HepG2 (cell line): ENCODE results near the gene NEURL2. TPM values are rescaled to one million over a fixed set of nuclear protein-coding genes. Genes with fewer than 3 reads are reported as not detected.

Experiments
- CREBL2 ChIP-seq: sonication (generic); formaldehyde crosslinking; IDR thresholded peaks from 2 replicates; pipeline ENCODE4 v1.8.1; 2023; ENCODE audit warnings: missing genetic modification reagents, mild to moderate bottlenecking, borderline replicate concordance
- DZIP1 ChIP-seq: sonication (generic); formaldehyde crosslinking; IDR thresholded peaks from 2 replicates; pipeline ENCODE4 v1.5.0; 2020; ENCODE audit warnings: mild to moderate bottlenecking, missing genetic modification reagents
- ELF3 ChIP-seq: IDR thresholded peaks from 2 replicates; pipeline ENCODE4 v1.6.1; 2016; ENCODE audit warnings: missing genetic modification reagents, missing compliant biosample characterization
- ETS1 ChIP-seq: sonication (generic); formaldehyde crosslinking; IDR thresholded peaks from 2 replicates; pipeline ENCODE4 v1.4.0; 2020; ENCODE audit warnings: missing genetic modification reagents
- FOXO4 ChIP-seq: sonication (generic); formaldehyde crosslinking; conservative IDR thresholded peaks from 2 replicates; pipeline ENCODE4 v1.8.1; 2023; ENCODE audit warnings: missing genetic modification reagents
- JUNB ChIP-seq: sonication (generic); formaldehyde crosslinking; IDR thresholded peaks from 2 replicates; pipeline ENCODE4 v1.8.0; 2022; ENCODE audit warnings: missing genetic modification reagents, mild to moderate bottlenecking, borderline replicate concordance
- KLF12 ChIP-seq: sonication (generic); formaldehyde crosslinking; IDR thresholded peaks from 2 replicates; pipeline ENCODE4 v1.4.0; 2020; ENCODE audit warnings: missing genetic modification reagents, borderline replicate concordance
- NAIF1 ChIP-seq: sonication (generic); formaldehyde crosslinking; IDR thresholded peaks from 2 replicates; pipeline ENCODE4 v1.5.0; 2020; ENCODE audit warnings: mild to moderate bottlenecking, missing genetic modification reagents, borderline replicate concordance
- SALL1 ChIP-seq: sonication (generic); formaldehyde crosslinking; IDR thresholded peaks from 2 replicates; pipeline ENCODE4 v1.8.0; 2022; ENCODE audit warnings: mild to moderate bottlenecking, missing genetic modification reagents
- SKI ChIP-seq: fragments of 450-650 bp; IDR thresholded peaks from one replicate; pipeline ENCODE4 v1.6.1; 2018; ENCODE audit warnings: mild to moderate bottlenecking; ENCODE audit not compliant: partially characterized antibody
- TBL1XR1 ChIP-seq: fragments of 150-350 bp; IDR thresholded peaks from 2 replicates; pipeline ENCODE4 v1.6.1; 2014; ENCODE audit warnings: borderline replicate concordance, low read length; ENCODE audit not compliant: partially characterized antibody
- TCF12 ChIP-seq, 2 experiments: fragments of 450-650 bp in 1 of 2; sonication (generic) in 1 of 2; formaldehyde crosslinking in 1 of 2; IDR thresholded peaks; 2 replicates each; pipeline versions ENCODE4 v1.6.1 to v1.8.0; 2017 to 2022; ENCODE audit warnings: antibody characterized with exemption in 1 of 2, mild to moderate bottlenecking in 1 of 2, missing genetic modification reagents in 1 of 2, moderate library complexity in 1 of 2
- ZMAT3 ChIP-seq: sonication (generic); formaldehyde crosslinking; conservative IDR thresholded peaks from 2 replicates; pipeline ENCODE4 v1.7.0; 2021; ENCODE audit warnings: missing genetic modification reagents
- ZNF605 ChIP-seq: sonication (generic); formaldehyde crosslinking; IDR thresholded peaks from 2 replicates; pipeline ENCODE4 v1.8.0; 2022; ENCODE audit warnings: mild to moderate bottlenecking, missing genetic modification reagents
- ZNF674 ChIP-seq: sonication (generic); formaldehyde crosslinking; IDR thresholded peaks from 2 replicates; pipeline ENCODE4 v1.5.0; 2020; ENCODE audit warnings: low read depth, mild to moderate bottlenecking, missing genetic modification reagents
- ZNF772 ChIP-seq: sonication (generic); formaldehyde crosslinking; IDR thresholded peaks from 2 replicates; pipeline ENCODE4 v1.5.0; 2020; ENCODE audit warnings: mild to moderate bottlenecking, missing genetic modification reagents
- ZNF792 ChIP-seq: IDR thresholded peaks from 2 replicates; pipeline ENCODE4 v1.6.1; 2016
- ZNF879 ChIP-seq: sonication (generic); formaldehyde crosslinking; IDR thresholded peaks from 2 replicates; pipeline ENCODE4 v1.8.1; 2023; ENCODE audit warnings: missing genetic modification reagents
- polyA plus RNA-seq, 8 experiments: library from polyadenylated mRNA; depleted of rRNA in 3 of 8; stranded (reverse) in 7 of 8; unstranded in 1 of 8; fragments of >200 nt; fragmentation: Illumina TruSeq in 4 of 8; extraction: Trizol in 4 of 8; gene quantifications; 2 replicates each; pipeline versions ENCODE4 v1.2.1 to v1.2.3, GENCODE V29; 2011 to 2016; ENCODE audit warnings: low read depth in 4 of 8, missing spikeins in 1 of 8, mixed read lengths in 1 of 8; ENCODE audit not compliant: insufficient read depth in 1 of 8
- total RNA-seq, 5 experiments: library from RNA; depleted of rRNA; stranded (reverse); fragments of >200 nt; fragmentation: Illumina TruSeq; extraction: Trizol; gene quantifications; 2 replicates each; pipeline ENCODE4 v1.2.3, GENCODE V29; 2016; ENCODE audit warnings: low read depth in 1 of 5
- TF ChIP-seq, protein P1 (sequence below): sonication (generic); formaldehyde crosslinking; IDR thresholded peaks from 2 replicates; pipeline ENCODE4 v1.5.1; 2020; ENCODE audit warnings: mild to moderate bottlenecking, missing genetic modification reagents

NEURL2 gene
- total and polyA plus RNA-seq, 2 of the 13 experiments (the other 11 are each of a cell fraction or from before 2014, with no cell fraction given) = 7.2 to 9.7 TPM

GRCh38 chr20:45909817-45910669 is 19.0 kb upstream of the NEURL2 start (continued):
- 0 out of 2 replicates have a peak, but pooled peaks have one; percentile 48 for TF ChIP-seq DZIP1
- TF ChIP-seq TBL1XR1 = peak; percentile 55
- peak; percentile 25; the same call in 1 of the 2 replicates for TF ChIP-seq ZNF772 (CRISPR knock-in tag)
- TF ChIP-seq, protein P1, sequence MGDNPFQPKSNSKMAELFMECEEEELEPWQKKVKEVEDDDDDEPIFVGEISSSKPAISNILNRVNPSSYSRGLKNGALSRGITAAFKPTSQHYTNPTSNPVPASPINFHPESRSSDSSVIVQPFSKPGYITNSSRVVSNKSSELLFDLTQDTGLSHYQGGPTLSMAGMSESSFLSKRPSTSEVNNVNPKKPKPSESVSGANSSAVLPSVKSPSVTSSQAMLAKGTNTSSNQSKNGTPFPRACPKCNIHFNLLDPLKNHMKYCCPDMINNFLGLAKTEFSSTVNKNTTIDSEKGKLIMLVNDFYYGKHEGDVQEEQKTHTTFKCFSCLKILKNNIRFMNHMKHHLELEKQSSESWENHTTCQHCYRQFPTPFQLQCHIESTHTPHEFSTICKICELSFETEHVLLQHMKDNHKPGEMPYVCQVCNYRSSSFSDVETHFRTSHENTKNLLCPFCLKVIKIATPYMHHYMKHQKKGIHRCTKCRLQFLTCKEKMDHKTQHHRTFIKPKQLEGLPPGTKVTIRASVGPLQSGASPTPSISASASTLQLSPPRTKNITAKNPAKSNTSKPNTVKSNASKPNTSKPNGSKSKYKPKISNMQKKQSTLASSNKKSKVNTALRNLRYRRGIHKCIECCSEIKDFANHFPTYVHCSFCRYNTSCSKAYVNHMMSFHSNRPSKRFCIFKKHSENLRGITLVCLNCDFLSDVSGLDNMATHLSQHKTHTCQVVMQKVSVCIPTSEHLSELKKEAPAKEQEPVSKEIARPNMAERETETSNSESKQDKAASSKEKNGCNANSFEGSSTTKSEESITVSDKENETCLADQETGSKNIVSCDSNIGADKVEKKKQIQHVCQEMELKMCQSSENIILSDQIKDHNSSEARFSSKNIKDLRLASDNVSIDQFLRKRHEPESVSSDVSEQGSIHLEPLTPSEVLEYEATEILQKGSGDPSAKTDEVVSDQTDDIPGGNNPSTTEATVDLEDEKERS = peak; percentile 53; the same call in 1 of the 2 replicates
- TF ChIP-seq ETS1 (CRISPR knock-in tag) = peak; percentile 52; the same call in 1 of the 2 replicates
- TF ChIP-seq FOXO4 = peak; percentile 85; the same call in 1 of the 2 replicates
- no peak for TF ChIP-seq CREBL2 (CRISPR knock-in tag)
- 0 out of 2 replicates have a peak, but pooled peaks have one; percentile 52 for TF ChIP-seq ZMAT3 (CRISPR knock-in tag)
- TF ChIP-seq ZNF605 = peak; percentile 64; the same call in 1 of the 2 replicates
- no peak for TF ChIP-seq JUNB (CRISPR knock-in tag)
- peak; percentile 75 for TF ChIP-seq ELF3 (CRISPR knock-in tag)
- TF ChIP-seq KLF12 (CRISPR knock-in tag) = 0 out of 2 replicates have a peak, but pooled peaks have one; percentile 51
- 0 out of 2 replicates have a peak, but pooled peaks have one; percentile 57 for TF ChIP-seq ZNF879 (CRISPR knock-in tag)
- peak; percentile 43; the same call in 1 of the 2 replicates for TF ChIP-seq SALL1
- TF ChIP-seq ZNF674 = no peak
- peak; percentile 48; the same call in 1 of the 2 replicates for TF ChIP-seq ZNF792
- TF ChIP-seq NAIF1 (CRISPR knock-in tag) = 0 out of 2 replicates have a peak, but pooled peaks have one; percentile 19
- no peak for TF ChIP-seq TCF12 (IDR thresholded peaks at IDR 0.05)
- peak; percentile 60; the same call in 1 of the 2 replicates for TF ChIP-seq TCF12 (CRISPR knock-in tag; IDR thresholded peaks at IDR 0.05)
- TF ChIP-seq SKI = peak; percentile 55
